ENCODE data around the gene CSGALNACT2. TPM values are rescaled to one million over a fixed set of nuclear protein-coding genes. Genes with fewer than 3 reads are reported as not detected.

CSGALNACT2 gene
- total and polyA plus RNA-seq, 10 of the 15 experiments (the other 5 are each of a cell fraction or from before 2014, with no cell fraction given) = 2.5 to 12.6 (median 8.7) TPM

GRCh38 chr10:43190289-43190688 is 52.0 kb downstream of the CSGALNACT2 start (continued):
- TF ChIP-seq BCL3 (IDR thresholded peaks at IDR 0.05; ENCODE audit: borderline replicate concordance, insufficient read depth, low read depth, low read length, poor library complexity, severe bottlenecking) (no peak), MEF2B (IDR thresholded peaks at IDR 0.05; ENCODE audit: partially characterized antibody, poor library complexity, severe bottlenecking) (no peak), SUPT20H (IDR thresholded peaks at IDR 0.05; ENCODE audit: borderline replicate concordance, control insufficient read depth, low read depth, low read length) (no peak), CREB1 (IDR thresholded peaks at IDR 0.05; ENCODE audit: low read depth) (no peak), TCF12 (IDR thresholded peaks at IDR 0.05; ENCODE audit: low read depth, low read length) (no peak)

GRCh38 chr10:43190775-43191174 is 52.5 kb downstream of the CSGALNACT2 start:
- ChIA-PET POLR2A (no interaction called here), RAD21 (ENCODE audit: unreplicated experiment) (no interaction called here), SMC1A (ENCODE audit: uncharacterized antibody, unreplicated experiment) (no interaction called here), CTCF (no interaction called here)
- no TSS peak for BruUV-seq (replicated peaks)
- Histone ChIP-seq H4K20me1 (ENCODE audit: control insufficient read depth, insufficient read depth) (no peaks in the 10 kb centered on the region), H3K4me1 (ENCODE audit: control insufficient read depth, insufficient read depth, low read length) (no peaks in the 10 kb centered on the region), H3K9ac (ENCODE audit: control insufficient read depth, insufficient read depth, low read length) (no peak overlapping the region), H3K27ac (ENCODE audit: control insufficient read depth, insufficient read depth) (no peak overlapping the region), H3K9me3 (replicated peaks; ENCODE audit: control insufficient read depth, insufficient read depth, low read length) (no peaks in the 10 kb centered on the region), H3K4me2 (ENCODE audit: control insufficient read depth, insufficient read depth) (no peak overlapping the region), H2AFZ (ENCODE audit: control insufficient read depth, low read depth, low read length) (no peak overlapping the region), H3K27me3 (replicated peaks in 1 of 2; ENCODE audit: control insufficient read depth in 2 of 2, insufficient read depth in 2 of 2, low read length in 1 of 2) (no peaks in the 10 kb centered on the region), H3K36me3 (ENCODE audit: control insufficient read depth in 2 of 2, insufficient read depth in 2 of 2, low read length in 1 of 2) (no peaks in the 10 kb centered on the region; a peak in 1 of 4 replicates), H3K4me3 (no peak overlapping the region), H3K79me2 (ENCODE audit: control insufficient read depth, insufficient read depth, low read length) (no peaks in the 10 kb centered on the region)
- no peak for DNase-seq (ENCODE audit: low read depth, low spot score)
- no peak for FAIRE-seq
- intact Hi-C loops (cut with micrococcal nuclease; ENCODE audit: unreplicated experiment) = no loop called here
- TF ChIP-seq NFXL1 (IDR thresholded peaks at IDR 0.05; ENCODE audit: borderline replicate concordance) (no peak), RELB (IDR thresholded peaks at IDR 0.05; ENCODE audit: low read depth) (no peak), RCOR1 (conservative IDR thresholded peaks at IDR 0.05; ENCODE audit: low read depth, low read length) (no peak), TCF7 (IDR thresholded peaks at IDR 0.05; ENCODE audit: borderline replicate concordance) (no peak), RBBP5 (conservative IDR thresholded peaks at IDR 0.05) (no peak), ELK1 (IDR thresholded peaks at IDR 0.05; ENCODE audit: low read depth, low read length) (no peak), TCF3 (IDR thresholded peaks at IDR 0.05; ENCODE audit: borderline replicate concordance, insufficient read depth, low read depth, low read length) (no peak), NKRF (conservative IDR thresholded peaks at IDR 0.05) (no peak), ESRRA (IDR thresholded peaks at IDR 0.05; ENCODE audit: low read length) (no peak)
- in situ Hi-C loops (cut with MboI) = no loop called here
- WGBS (ENCODE audit: insufficient coverage, insufficient replicate concordance, low lambda C conversion rate, missing lambda C conversion rate) = 79% methylated on average over 3 of the region's 3 CpGs
- ATAC-seq = no peak
